Measurements from ENCODE around the gene HS1BP3. TPM values are rescaled to one million over a fixed set of nuclear protein-coding genes. Genes with fewer than 3 reads are reported as not detected.

Gene HS1BP3
- total and polyA plus RNA-seq, 2 donors (not counting 3 experiments of a cell fraction or from before 2014, with no cell fraction given), result 27.4 to 33.1 TPM

DNA sequence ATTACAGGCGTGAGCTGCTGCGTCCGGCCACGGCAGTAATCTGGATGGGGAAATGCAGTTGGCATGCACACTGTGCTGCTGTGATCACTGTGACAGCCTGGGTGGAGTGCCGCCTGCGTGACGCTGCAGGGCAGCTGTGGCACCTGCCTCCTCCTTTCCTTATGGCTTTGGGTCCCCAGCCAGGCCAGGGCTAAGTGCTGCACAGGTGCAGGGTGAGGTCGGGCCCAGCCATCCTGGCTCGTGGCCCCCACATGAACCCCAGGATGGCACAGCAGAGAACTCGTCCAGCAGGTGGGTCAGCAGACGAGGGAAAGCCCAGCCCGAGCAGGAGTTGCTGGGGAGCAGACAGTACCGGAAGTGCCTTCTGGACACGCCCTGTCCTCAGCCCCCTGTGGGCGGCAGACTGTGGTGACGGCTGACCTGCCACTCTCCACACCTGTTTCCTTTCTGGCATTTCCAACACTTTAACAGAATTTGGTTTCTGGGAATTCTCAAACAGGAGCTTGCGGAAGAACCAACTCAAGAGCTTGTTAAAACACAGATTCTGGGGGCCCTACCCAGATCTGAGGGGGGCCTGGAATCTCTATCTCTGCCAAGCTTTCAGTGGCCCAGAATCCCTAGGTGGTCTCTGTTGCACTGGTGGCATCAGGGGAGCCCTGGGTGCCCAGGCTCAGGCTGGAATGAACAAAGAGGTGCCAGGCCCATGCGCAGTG is 16.9 kb downstream of the HS1BP3 start:
- POLR2A ChIA-PET, result interaction anchor here (1.2 to 2.9 kb wide), 5 partner anchors 16 to 190 kb away, joined by 3 to 50 read pairs (median 16); partner anchors contain the start of gene RHOB
- dilution Hi-C loops (cut with MboI; ENCODE audit: extremely low pct_ligation_motif_present, low sequenced_read_pairs), result loop anchor here (10.0 kb wide), 1 partner anchor 189 kb away; the partner anchor contains the start of gene RHOB
- peak; percentile 26 for DNase-seq (ENCODE audit: low read depth, low spot score)
- Histone ChIP-seq H3K36me3 (ENCODE audit: control insufficient read depth in 2 of 2, extremely low read depth in 1 of 2, insufficient read depth in 2 of 2, low read length in 2 of 2) (peaks cover 0 to 9% of the 10 kb centered on the region in 2 experiments), H3K9me3 (replicated peaks; ENCODE audit: control insufficient read depth, insufficient read depth, low read length) (no peaks in the 10 kb centered on the region), H3K9me1 (replicated peaks; ENCODE audit: control insufficient read depth, extremely low read depth, insufficient read depth, low read length) (no peaks in the 10 kb centered on the region), H3K9ac (replicated peaks; ENCODE audit: extremely low read depth, insufficient read depth, low read length) (peak overlapping the region; percentile 16), H3K79me2 (ENCODE audit: control insufficient read depth, insufficient read depth, low read length) (no peaks in the 10 kb centered on the region), H3K4me1 (ENCODE audit: control insufficient read depth, extremely low read depth, insufficient read depth, low read length) (peaks cover 20% of the 10 kb centered on the region), H3K4me2 (ENCODE audit: insufficient read depth, low read length) (no peak overlapping the region), H2AFZ (ENCODE audit: low read depth, low read length) (no peak overlapping the region), H4K20me1 (replicated peaks; ENCODE audit: control insufficient read depth, extremely low read depth, insufficient read depth, low read length) (no peaks in the 10 kb centered on the region), H3K4me3 (replicated peaks in 1 of 3; ENCODE audit: insufficient read depth in 1 of 3, low read depth in 1 of 3, low read length in 3 of 3) (no peak overlapping the region), H3K27me3 (ENCODE audit: control insufficient read depth in 2 of 2, insufficient read depth in 2 of 2, low read length in 2 of 2) (no peaks in the 10 kb centered on the region), H3K27ac (ENCODE audit: insufficient read depth, low read depth, low read length) (peak overlapping the region; percentile 42)
- CTCF ChIA-PET, result interaction anchor here (0.6 to 5.5 kb wide), 20 partner anchors 9 to 308 kb away, joined by 3 to 86 read pairs (median 9); partner anchors contain the start of genes HS1BP3 and RHOB
- intact Hi-C loops (cut with micrococcal nuclease), result loop anchor here (1.0 kb wide), 1 partner anchor 16 kb away; no protein-coding TSS in a partner anchor
- FAIRE-seq, result peak; percentile 28
- TF ChIP-seq MYC (IDR thresholded peaks at IDR 0.05; ENCODE audit: low read depth, low read length) (no peak), MAX (IDR thresholded peaks at IDR 0.05; ENCODE audit: insufficient read depth, insufficient read length) (no peak)
- no TSS peak for BruUV-seq (replicated peaks)

- intact Hi-C loops (cut with micrococcal nuclease), result no loop called here
- no peak for TF ChIP-seq EZH2 (IDR thresholded peaks at IDR 0.05; ENCODE audit: borderline replicate concordance, low read depth, low read length, severe bottlenecking)
Observed at GRCh38 chr2:20633001-20633400, 17.9 kb downstream of the HS1BP3 start.

More at GRCh38 chr2:20633001-20633400, 17.9 kb downstream of the HS1BP3 start:
- Histone ChIP-seq H3K4me1 (ENCODE audit: control insufficient read depth, extremely low read depth, insufficient read depth, low read length) (peaks cover 20% of the 10 kb centered on the region), H3K4me2 (ENCODE audit: insufficient read depth, low read length) (no peak overlapping the region), H3K9me3 (replicated peaks; ENCODE audit: control insufficient read depth, insufficient read depth, low read length) (no peaks in the 10 kb centered on the region), H3K9ac (replicated peaks; ENCODE audit: extremely low read depth, insufficient read depth, low read length) (no peak overlapping the region), H3K79me2 (ENCODE audit: control insufficient read depth, insufficient read depth, low read length) (no peaks in the 10 kb centered on the region), H3K9me1 (replicated peaks; ENCODE audit: control insufficient read depth, extremely low read depth, insufficient read depth, low read length) (no peaks in the 10 kb centered on the region), H3K4me3 (replicated peaks in 1 of 3; ENCODE audit: insufficient read depth in 1 of 3, low read depth in 1 of 3, low read length in 3 of 3) (no peak overlapping the region), H3K27me3 (ENCODE audit: control insufficient read depth in 2 of 2, insufficient read depth in 2 of 2, low read length in 2 of 2) (no peaks in the 10 kb centered on the region), H3K36me3 (ENCODE audit: control insufficient read depth in 2 of 2, extremely low read depth in 1 of 2, insufficient read depth in 2 of 2, low read length in 2 of 2) (peaks cover 0 to 7% of the 10 kb centered on the region in 2 experiments), H2AFZ (ENCODE audit: low read depth, low read length) (no peak overlapping the region), H3K27ac (ENCODE audit: insufficient read depth, low read depth, low read length) (no peak overlapping the region), H4K20me1 (replicated peaks; ENCODE audit: control insufficient read depth, extremely low read depth, insufficient read depth, low read length) (no peaks in the 10 kb centered on the region)
- DNase-seq (ENCODE audit: low read depth, low spot score) (no peak), FAIRE-seq (no peak)
- BruUV-seq (replicated peaks), result no TSS peak
- CTCF ChIA-PET, result interaction anchor here (1.8 to 5.5 kb wide), 7 partner anchors 9 to 223 kb away, joined by 6 to 86 read pairs (median 14); no protein-coding TSS in a partner anchor
- dilution Hi-C loops (cut with MboI; ENCODE audit: extremely low pct_ligation_motif_present, low sequenced_read_pairs), result loop anchor here (10.0 kb wide), 1 partner anchor 188 kb away; the partner anchor contains the start of gene RHOB
- POLR2A ChIA-PET, result interaction anchor here (1.0 to 1.2 kb wide), 3 partner anchors 15 to 189 kb away, joined by 3 to 4 read pairs (median 3); partner anchors contain the start of gene RHOB
